ENCODE data around the gene ILDR1. TPM values are rescaled to one million over a fixed set of nuclear protein-coding genes. Genes with fewer than 3 reads are reported as not detected.
"Not testable (repeated sequence)": the region's sequence is repeated elsewhere in the genome, so short reads cannot be mapped to it uniquely, and the experiment has no call there.

The ILDR1 gene
- polyA plus RNA-seq, 2 donors, result 1.9 to 2.6 TPM

DNA sequence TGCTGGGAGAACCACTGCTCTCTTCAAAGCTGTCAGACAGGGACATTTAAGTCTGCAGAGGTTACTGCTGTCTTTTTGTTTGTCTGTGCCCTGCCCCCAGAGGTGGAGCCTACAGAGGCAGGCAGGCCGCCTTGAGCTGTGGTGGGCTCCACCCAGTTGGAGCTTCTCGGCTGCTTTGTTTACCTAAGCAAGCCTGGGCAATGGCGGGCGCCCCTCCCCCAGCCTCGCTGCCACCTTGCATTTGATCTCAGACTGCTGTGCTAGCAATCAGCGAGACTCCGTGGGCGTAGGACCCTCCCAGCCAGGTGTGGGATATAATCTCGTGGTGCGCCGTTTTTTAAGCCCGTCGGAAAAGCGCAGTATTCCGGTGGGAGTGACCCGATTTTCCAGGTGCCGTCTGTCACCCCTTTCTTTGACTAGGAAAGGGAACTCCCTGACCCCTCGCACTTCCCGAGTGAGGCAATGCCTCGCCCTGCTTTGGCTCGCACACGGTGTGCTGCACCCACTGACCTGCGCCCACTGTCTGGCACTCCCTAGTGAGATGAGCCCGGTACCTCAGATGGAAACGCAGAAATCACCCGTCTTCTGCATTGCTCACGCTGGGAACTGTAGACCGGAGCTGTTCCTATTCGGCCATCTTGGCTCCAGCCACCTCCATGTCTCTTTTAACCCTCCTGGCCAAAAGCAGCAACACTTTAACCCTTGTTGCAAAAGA lies 83.7 kb downstream of the ILDR1 start:
- H3K4me3 ChIP-seq (ENCODE audit: low read depth in 1 of 2, low read length in 2 of 2); H3K36me3 ChIP-seq (ENCODE audit: control insufficient read depth in 2 of 2, insufficient read depth in 2 of 2, low read length in 1 of 2); H3K27ac ChIP-seq (ENCODE audit: low read depth in 2 of 2, low read length in 1 of 2); H3K9me3 ChIP-seq (ENCODE audit: control insufficient read depth in 2 of 2, insufficient read depth in 1 of 2, low read depth in 1 of 2, low read length in 1 of 2); H3K4me1 ChIP-seq (ENCODE audit: control insufficient read depth in 2 of 2, insufficient read depth in 2 of 2, low read length in 1 of 2); H3K27me3 ChIP-seq (ENCODE audit: control insufficient read depth in 1 of 2, insufficient read depth in 2 of 2, low read length in 2 of 2): not testable (repeated sequence)
- WGBS, 2 donors, result 84 to 89% methylated on average over 27 to 29 of the region's 29 CpGs

Other genes starting within 250 kb of the ILDR1 start
- 10 to 100 TPM in 1 of 2 donors, 1 to 10 TPM in 1; 8.9 to 12.2 TPM for gene IQCB1, start 187.2 kb downstream of the ILDR1 start, polyA plus RNA-seq
- 1 to 10 TPM; 3.5 to 3.8 TPM for gene EAF2, start 187.0 kb downstream of the ILDR1 start, polyA plus RNA-seq
- 1 to 10 TPM; 2.1 to 2.6 TPM for gene SLC15A2, start 127.8 kb downstream of the ILDR1 start, polyA plus RNA-seq
- under 1 TPM; 0.39 to 0.85 TPM for gene CD86, start 33.1 kb upstream of the ILDR1 start, polyA plus RNA-seq
- gene CASR, start 161.4 kb upstream of the ILDR1 start, polyA plus RNA-seq, result not detected

Measured in esophagus (tissue), 2 donors.